GM19025 (cell line): ENCODE results near the gene GNAT3.

Experiments used
- ATAC-seq: cut with Tn5 transposase; IDR thresholded peaks from one replicate; pipeline ENCODE4 v1.9.1; 2021; ENCODE audit warnings: mild to moderate bottlenecking, low read depth, moderate library complexity; ENCODE audit not compliant: unreplicated experiment

Gene GNAT3

DNA sequence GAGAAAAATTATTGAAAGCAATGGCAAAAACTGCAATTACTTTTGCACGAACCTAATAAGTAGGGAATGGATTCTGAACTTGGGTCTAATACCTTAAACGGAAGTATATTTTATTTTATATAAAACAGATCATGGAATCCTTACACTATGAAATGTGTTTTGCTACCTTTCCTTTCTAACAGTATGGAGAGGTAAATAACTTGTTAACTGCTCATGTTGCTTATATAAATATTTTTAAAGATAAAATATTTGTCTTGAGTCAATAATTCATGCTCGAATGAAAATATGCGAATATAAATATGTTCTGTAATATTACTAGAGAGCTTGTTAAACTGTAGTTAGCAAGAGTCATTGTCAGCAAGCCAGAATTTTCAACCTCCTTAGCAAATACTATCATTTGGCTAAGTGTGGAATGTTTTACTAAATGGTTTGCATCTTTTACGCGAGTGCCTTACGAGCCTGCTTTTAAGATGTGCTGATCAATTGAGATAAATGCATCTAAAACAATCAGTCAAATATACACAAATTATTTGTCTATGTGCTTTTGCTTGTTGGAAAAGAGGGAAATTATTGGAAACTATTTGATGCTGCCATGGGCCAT lies 5.9 kb downstream of the GNAT3 start:
- ATAC-seq = no peak

- no peak for ATAC-seq
Measured at GRCh38 chr7:80500325-80500724, 11.5 kb downstream of the GNAT3 start.

DNA sequence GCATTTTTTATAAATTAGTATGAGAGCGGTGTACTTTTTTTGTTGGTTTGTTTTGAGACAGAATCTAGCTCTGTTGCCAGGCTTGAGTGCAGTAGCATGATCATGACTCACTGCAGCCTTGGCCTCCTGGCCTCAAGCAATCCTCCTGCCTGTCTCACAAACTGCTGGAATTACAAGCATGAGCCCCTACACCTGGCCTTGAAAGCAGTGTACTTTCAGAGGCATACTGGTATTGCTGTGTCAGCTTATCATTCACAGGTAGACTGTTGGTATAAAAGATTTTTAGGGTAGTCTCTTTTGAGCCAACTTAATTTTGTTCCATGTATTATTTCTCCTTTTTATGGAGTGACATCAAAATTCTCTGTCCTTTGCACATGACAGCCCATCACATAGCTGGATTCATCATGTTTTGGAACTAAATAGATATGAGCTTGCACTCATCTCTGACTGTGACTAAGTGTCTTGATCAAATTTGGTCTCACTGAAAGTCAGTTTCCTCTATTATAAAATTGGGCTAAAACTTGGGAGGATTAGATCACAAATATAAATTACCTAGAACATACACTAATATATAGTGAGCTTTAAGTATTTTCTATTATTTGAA lies 12.4 kb downstream of the GNAT3 start:
- no peak for ATAC-seq

DNA sequence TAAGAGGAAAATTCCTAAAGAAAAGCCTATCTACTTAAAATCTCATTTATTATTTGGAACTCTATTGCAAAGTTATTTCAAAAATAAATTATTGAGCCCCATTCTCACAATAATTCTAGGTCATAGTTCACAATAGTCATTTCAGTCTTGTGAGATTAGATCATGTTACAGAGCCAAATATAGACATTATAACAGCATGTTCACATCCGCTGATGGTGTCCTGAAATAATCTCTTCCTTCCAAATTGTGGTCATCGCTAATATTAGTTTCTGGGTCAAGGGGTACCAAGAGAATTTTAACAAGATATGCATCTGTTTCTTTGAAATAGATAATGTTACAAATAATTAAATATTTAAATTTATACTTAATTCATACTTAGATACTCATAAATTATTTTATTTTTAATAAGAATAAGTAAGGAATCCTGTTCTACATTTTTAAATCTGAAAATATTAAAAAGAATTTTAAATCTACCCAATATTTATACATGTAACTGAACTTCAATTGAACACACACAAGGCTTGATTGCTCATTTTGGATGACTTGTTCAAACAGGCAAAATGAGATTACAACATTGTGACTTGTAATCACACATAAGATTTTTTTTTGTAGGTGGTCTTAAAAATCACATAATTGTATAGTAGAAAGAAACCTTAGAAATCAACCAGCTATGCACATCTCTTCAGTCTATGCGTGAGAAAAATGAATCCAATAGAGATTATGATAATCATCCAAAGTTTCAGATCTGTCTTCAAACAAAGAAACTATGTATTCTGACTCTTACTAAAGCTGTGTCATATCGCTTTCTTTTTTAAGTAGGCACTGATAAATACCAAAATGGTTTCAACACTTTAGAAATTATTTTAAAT lies 13.1 kb downstream of the GNAT3 start:
- no peak for ATAC-seq

- no peak for ATAC-seq
Measured at GRCh38 chr7:80496586-80496985, 15.3 kb downstream of the GNAT3 start.

- ATAC-seq = no peak
Measured at GRCh38 chr7:80493121-80493849, 18.6 kb downstream of the GNAT3 start.

GRCh38 chr7:80491462-80491861 lies 20.4 kb downstream of the GNAT3 start:
- no peak for ATAC-seq

- ATAC-seq = no peak
Measured at GRCh38 chr7:80488851-80489370, 23.0 kb downstream of the GNAT3 start.

- no peak for ATAC-seq
Measured at GRCh38 chr7:80488406-80488805, 23.5 kb downstream of the GNAT3 start.

DNA sequence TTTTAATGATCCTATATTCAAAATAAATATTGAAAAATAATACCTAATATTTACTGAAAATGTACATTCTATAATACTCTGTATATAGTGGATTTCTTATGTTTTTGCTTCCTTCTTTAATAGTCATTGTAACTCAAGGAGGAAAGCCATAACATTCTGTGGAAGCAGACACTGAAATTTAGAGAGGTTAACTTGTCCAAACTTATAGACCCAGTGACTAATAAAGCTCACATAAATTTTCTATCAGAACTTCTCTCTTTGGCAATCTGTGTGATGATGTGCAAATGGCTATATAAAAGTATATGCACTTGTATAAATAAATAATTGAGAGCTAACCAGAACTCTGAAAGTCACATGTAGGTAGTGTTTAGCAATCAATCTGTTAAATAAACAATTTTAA lies 26.1 kb downstream of the GNAT3 start:
- ATAC-seq = no peak

DNA sequence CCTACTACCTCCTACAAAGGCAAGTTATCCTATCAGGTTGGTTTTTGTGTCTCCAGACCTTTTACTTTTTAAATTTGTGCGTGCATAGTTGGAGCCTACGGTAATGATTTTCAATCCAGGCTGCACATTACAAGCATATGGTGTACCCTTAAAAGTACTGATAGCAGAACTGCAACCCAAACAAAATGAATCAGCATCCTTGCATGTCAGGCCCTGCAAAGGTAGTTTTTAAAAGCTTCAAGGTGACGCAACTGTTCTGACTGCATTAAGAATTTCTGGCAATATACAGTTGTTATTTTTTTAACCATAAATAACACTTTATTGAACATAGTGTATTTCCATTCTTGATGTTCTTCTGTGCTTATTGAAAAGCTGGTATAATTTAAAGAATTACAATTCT lies 28.9 kb downstream of the GNAT3 start:
- ATAC-seq = no peak

DNA sequence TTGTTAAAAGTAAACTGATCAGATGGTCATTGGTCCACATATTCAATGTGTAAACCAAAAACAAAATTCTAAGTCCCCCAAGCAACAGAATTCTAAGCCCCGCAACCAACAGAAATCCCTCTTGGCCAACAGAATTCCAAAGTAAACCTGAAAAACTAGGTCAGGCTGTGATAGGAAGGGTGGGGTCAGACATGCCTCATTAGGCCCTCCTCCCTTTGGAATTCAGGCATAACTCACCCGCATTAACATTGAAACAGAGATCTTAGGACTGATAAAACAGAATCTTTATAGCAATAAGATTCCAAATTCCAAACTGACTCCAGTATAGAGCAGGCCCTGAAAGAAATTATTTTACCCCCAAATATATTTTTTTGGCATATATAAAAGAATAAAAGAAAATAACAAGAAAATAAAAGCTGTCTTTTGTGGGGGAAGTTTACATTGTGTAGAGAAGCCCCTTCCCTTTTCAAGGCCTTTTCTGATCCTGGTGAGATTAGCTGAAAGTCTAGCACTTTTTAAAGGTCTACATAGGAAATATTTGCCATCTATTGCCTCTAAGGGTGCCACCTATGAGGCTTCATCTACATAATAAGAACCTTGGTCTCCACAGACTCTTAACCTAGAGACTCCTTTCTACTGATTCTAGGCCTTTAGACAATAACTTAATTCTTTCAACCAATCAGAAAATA lies 30.5 kb downstream of the GNAT3 start:
- no peak for ATAC-seq

DNA sequence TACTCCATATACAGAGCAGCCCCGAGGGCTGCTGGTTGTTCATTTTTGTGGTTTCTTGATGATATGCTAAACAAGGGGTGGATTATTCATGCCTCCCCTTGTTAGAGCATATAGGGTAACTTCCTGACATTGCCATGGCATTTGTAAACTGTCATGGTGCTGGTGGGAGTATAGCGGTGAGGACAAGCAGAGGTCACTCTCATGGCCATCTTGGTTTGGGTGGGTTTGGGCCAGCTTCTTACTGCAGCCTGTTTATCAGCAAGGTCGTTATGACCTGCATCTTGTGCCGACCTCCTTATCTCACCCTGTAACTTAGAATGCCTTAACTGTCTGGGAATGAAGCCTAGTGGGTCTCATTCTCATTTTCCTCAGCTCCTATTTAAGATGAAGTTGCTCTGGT lies 31.3 kb downstream of the GNAT3 start:
- no peak for ATAC-seq

- no peak for ATAC-seq
Measured at GRCh38 chr7:80478683-80479082, 33.2 kb downstream of the GNAT3 start.

- no peak for ATAC-seq
Measured at GRCh38 chr7:80476035-80476434, 35.8 kb downstream of the GNAT3 start.

DNA sequence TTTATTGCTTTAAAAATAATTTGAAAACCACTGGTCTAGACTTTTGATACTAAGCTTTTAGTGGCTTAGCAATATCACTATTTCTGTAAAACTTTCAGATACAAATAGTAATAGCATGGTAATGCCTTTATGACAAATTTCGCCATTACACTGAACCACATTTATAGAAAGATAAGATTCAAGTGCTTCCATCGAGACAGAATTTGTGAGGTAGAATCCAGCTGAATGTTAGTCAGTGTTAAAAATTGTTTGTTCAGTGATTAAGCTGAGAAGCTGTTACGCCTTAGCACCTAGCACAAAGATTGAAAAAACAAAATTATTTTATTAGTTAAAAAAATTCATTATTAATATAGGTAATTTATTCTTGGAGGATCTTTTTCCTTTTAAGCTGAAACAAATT lies 36.5 kb downstream of the GNAT3 start:
- ATAC-seq = no peak

DNA sequence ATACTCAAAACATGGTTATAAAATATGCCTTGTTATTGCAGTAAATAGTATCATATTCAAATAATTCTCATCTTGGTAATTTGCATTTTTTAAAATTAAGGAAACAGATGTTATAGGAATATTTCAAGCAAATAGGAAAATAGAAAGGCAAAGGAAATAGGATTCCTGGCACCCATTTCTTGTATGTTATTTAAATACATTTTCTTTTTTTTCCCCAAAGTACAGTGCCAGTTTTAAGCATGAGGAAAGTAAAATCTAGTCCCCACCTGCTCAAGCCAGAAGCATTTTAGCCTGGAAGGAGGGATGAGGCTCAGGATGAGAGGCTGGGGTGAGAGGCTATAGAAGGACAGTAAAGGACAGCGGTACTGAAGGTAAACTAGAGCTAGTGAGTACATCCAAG lies 38.1 kb downstream of the GNAT3 start:
- no peak for ATAC-seq

DNA sequence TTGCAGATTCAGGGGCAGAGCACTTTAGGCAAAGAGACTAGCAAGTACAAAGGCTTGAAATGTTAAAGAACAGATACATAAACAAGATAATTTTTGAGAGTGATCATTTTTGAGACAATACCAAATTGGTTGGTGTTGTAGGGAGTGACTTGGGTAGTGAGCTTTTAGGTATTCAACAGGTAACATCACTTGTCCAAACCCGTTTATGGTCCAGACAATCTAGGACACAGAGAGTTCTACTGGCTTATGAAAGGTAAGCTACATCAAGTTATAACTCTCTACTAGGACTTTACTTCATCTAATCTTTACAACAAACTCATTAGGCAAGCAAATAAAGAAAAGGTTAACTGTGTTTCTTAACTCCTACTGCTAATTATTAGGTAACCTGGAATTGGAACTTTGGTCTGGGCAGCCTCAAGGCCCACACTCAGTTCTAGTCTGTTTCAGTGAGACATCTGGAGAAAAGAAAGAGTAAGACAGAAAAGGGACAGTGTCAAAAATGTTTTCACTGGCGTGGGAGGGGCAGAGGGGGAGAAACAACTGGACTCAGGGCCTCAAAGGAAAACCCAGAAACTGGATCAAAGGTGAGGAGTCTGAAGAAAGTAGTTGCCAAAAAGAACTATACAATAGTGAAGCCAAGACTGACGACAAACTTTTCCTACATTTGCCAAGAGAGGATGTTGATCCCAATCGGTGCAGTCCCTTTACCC lies 39.2 kb downstream of the GNAT3 start:
- ATAC-seq = no peak

GRCh38 chr7:80468931-80469714 lies 42.7 kb downstream of the GNAT3 start:
- no peak for ATAC-seq
